ENCODE data around the gene DNAJB11.

The DNAJB11 gene

DNA sequence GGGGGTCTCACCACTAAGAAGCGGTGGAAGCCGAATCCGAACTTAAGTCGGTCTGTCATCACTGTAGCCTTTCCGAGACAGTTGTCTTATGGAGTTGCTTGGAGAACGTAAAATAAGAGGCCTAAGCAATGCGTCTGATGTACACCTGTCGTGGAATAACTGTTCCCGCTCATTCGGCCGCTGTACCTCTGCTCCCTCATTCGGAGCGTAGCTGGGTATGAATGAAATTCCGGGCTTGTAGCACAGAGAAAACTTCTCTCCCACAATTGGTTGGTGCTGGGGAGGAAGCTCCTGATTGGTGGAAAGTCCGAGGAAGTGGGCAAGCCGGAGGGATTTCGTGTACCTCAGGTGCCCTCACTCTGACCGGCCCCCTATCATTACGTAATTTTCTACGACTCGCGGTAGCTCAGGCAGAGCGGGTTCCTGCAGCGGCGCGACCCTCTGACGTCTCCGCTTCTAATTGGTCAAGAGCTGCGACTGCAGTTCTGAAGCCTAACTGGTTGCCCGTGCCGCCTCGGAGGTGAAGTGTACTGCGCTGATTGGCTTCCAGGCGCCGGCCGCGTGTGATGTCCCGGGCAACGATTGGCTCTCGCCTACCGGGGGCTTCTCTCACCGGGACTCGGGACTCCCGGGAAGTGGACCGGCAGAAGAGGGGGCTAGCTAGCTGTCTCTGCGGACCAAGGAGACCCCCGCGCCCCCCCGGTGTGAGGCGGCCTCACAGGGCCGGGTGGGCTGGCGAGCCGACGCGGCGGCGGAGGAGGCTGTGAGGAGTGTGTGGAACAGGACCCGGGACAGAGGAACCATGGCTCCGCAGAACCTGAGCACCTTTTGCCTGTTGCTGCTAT, at the start of gene DNAJB11:
TSS of gene DNAJB11 (plus strand) at position 625 of the 845 bp plus-strand sequence. CDS start at position 803, 178 bp downstream.
- peak within 1 kb of the TSS; percentile 84 for H3K27ac ChIP-seq (ENCODE audit: low read length)
- H3K79me2 ChIP-seq (ENCODE audit: insufficient read depth, low read length) = peaks cover 73% of the 10 kb centered on the region
- peak within 1 kb of the TSS; percentile 76 for H3K9ac ChIP-seq (ENCODE audit: low read depth, low read length)

GRCh38 chr3:186520957-186521842, 49.3 kb upstream of the DNAJB11 start:
- Histone ChIP-seq H3K4me2 (ENCODE audit: insufficient read depth, low read length) (no peak overlapping the region), H3K27ac (ENCODE audit: low read length) (no peak overlapping the region), H3K9me3 (ENCODE audit: insufficient read depth, low read length, severe bottlenecking) (no peaks in the 10 kb centered on the region), H3K9ac (ENCODE audit: low read depth, low read length) (no peak overlapping the region), H3K36me3 (ENCODE audit: insufficient read depth, low read length) (no peaks in the 10 kb centered on the region), H3K4me1 (ENCODE audit: insufficient read depth, low read length) (peaks cover 9% of the 10 kb centered on the region), H3K27me3 (ENCODE audit: insufficient read depth, low read length, poor library complexity) (peaks cover 3% of the 10 kb centered on the region), H4K20me1 (ENCODE audit: insufficient read depth, low read length) (no peaks in the 10 kb centered on the region), H2AFZ (ENCODE audit: low read depth, low read length) (no peak overlapping the region), H3K79me2 (ENCODE audit: insufficient read depth, low read length) (no peaks in the 10 kb centered on the region), H3K4me3 (ENCODE audit: low read depth in 1 of 2, low read length in 2 of 2) (no peak overlapping the region)
- ATAC-seq (ENCODE audit: insufficient read depth, low read depth) (no peak), DNase-seq (no peak)
- TF ChIP-seq EZH2 (IDR thresholded peaks at IDR 0.05; ENCODE audit: borderline replicate concordance, low read depth, low read length, severe bottlenecking) = no peak

More for the DNA sequence above, at the start of gene DNAJB11:
- Histone ChIP-seq H3K9me3 (ENCODE audit: insufficient read depth, low read length, severe bottlenecking) (no peaks in the 10 kb centered on the region), H3K4me1 (ENCODE audit: insufficient read depth, low read length) (peaks cover 55% of the 10 kb centered on the region), H2AFZ (ENCODE audit: low read depth, low read length) (peak within 1 kb of the TSS; percentile 89), H3K27me3 (ENCODE audit: insufficient read depth, low read length, poor library complexity) (no peaks in the 10 kb centered on the region), H3K4me3 (ENCODE audit: low read depth in 1 of 2, low read length in 2 of 2) (peak within 1 kb of the TSS; percentile 64 to 75), H3K36me3 (ENCODE audit: insufficient read depth, low read length) (peaks cover 29% of the 10 kb centered on the region), H4K20me1 (ENCODE audit: insufficient read depth, low read length) (peaks cover 3% of the 10 kb centered on the region; the same call in 1 of the 2 replicates), H3K4me2 (ENCODE audit: insufficient read depth, low read length) (peak within 1 kb of the TSS; percentile 93)
- TF ChIP-seq CTCF (IDR thresholded peaks at IDR 0.05; ENCODE audit: borderline replicate concordance, extremely low read depth, low read length, poor library complexity, severe bottlenecking) (no peak), EZH2 (IDR thresholded peaks at IDR 0.05; ENCODE audit: borderline replicate concordance, low read depth, low read length, severe bottlenecking) (no peak)
- peak; percentile 99 for DNase-seq
- ATAC-seq (ENCODE audit: insufficient read depth, low read depth) = peak; percentile 86

DNA sequence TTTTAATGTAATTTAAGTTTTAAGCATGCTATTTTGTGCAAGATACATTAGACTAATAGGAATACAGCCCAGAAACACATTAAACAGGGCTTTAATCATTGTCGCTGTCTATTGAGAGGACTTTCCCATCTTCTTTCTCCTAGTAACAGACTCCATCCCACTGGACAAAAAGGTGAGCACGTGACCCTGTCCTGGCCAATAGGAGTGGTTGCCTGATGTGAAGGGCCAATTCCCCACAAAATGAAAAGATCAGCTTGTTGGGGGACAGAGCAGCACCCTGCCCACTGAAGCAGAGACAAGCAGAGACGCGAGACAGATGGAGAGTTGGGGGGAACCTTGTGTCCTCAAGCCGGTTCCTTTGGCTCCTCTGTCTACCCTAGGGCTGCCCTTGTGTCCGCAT, 47.5 kb upstream of the DNAJB11 start:
- Histone ChIP-seq H3K36me3 (ENCODE audit: insufficient read depth, low read length) (no peaks in the 10 kb centered on the region), H3K4me3 (ENCODE audit: low read depth in 1 of 2, low read length in 2 of 2) (no peak overlapping the region), H4K20me1 (ENCODE audit: insufficient read depth, low read length) (no peaks in the 10 kb centered on the region), H3K4me1 (ENCODE audit: insufficient read depth, low read length) (peaks cover 9% of the 10 kb centered on the region), H3K27me3 (ENCODE audit: insufficient read depth, low read length, poor library complexity) (peaks cover 3% of the 10 kb centered on the region), H3K9ac (ENCODE audit: low read depth, low read length) (no peak overlapping the region), H3K9me3 (ENCODE audit: insufficient read depth, low read length, severe bottlenecking) (no peaks in the 10 kb centered on the region), H3K79me2 (ENCODE audit: insufficient read depth, low read length) (no peaks in the 10 kb centered on the region), H3K4me2 (ENCODE audit: insufficient read depth, low read length) (no peak overlapping the region), H3K27ac (ENCODE audit: low read length) (no peak overlapping the region), H2AFZ (ENCODE audit: low read depth, low read length) (no peak overlapping the region)
- ATAC-seq (ENCODE audit: insufficient read depth, low read depth) = no peak
- TF ChIP-seq EZH2 (IDR thresholded peaks at IDR 0.05; ENCODE audit: borderline replicate concordance, low read depth, low read length, severe bottlenecking) (no peak), CTCF (IDR thresholded peaks at IDR 0.05; ENCODE audit: borderline replicate concordance, extremely low read depth, low read length, poor library complexity, severe bottlenecking) (no peak)
- DNase-seq = no peak
